Transverse colon (tissue), 4 donors: ENCODE results near the gene DAGLB.
"Not testable (repeated sequence)": the region's sequence is repeated elsewhere in the genome, so short reads cannot be mapped to it uniquely, and the experiment has no call there.

ENCODE experiments used
- EP300 ChIP-seq: sonication (generic); formaldehyde crosslinking; IDR thresholded peaks from one replicate; pipeline ENCODE4 v1.6.1; 2017; ENCODE audit warnings: antibody characterized with exemption, low read depth
- POLR2A ChIP-seq: fragments of 450-650 bp; IDR thresholded peaks from one replicate; pipeline ENCODE4 v1.6.1; 2016; ENCODE audit warnings: antibody characterized with exemption, mild to moderate bottlenecking, moderate library complexity
- POLR2AphosphoS5 ChIP-seq, 3 donors: sonication (generic); formaldehyde crosslinking; IDR thresholded peaks; one replicate each; pipeline ENCODE4 v1.6.1; 2016; ENCODE audit warnings: antibody characterized with exemption in 3 of 3
- TF ChIP-seq, protein P1 (sequence below), 5 experiments: fragments of 200-600 bp in 3 of 5; fragments of 450-650 bp in 2 of 5; sonication (generic) in 3 of 5; IDR thresholded peaks; 1 replicate in 2 of 5; 2 replicates in 3 of 5; pipeline ENCODE4 v1.5.1; 2016 to 2017; ENCODE audit warnings: antibody characterized with exemption in 5 of 5, inconsistent platforms in 3 of 5, mild to moderate bottlenecking in 2 of 5, moderate library complexity in 1 of 5

DNA sequence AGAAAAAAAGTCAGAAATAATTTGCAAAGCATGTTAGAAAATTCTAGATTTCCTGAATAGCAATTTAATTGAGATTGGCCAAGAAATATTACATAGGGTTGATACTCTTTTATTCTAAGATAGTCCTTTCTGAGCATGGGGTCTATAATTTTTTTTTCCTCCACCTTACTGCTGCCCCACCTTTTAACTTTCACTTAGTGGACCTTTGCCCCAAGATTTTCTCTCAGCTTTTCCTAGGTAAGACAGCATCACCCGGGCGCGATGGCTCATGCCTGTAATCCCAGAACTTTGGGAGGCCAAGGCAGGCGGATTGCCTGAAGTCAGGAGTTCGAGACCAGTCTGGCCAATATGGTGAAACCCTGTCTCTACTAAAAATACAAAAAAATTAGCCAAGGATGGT is 69.2 kb downstream of the DAGLB start:
- not testable (repeated sequence) for TF ChIP-seq POLR2A; EP300; POLR2AphosphoS5 (IDR thresholded peaks at IDR 0.05)
- TF ChIP-seq, protein P1, sequence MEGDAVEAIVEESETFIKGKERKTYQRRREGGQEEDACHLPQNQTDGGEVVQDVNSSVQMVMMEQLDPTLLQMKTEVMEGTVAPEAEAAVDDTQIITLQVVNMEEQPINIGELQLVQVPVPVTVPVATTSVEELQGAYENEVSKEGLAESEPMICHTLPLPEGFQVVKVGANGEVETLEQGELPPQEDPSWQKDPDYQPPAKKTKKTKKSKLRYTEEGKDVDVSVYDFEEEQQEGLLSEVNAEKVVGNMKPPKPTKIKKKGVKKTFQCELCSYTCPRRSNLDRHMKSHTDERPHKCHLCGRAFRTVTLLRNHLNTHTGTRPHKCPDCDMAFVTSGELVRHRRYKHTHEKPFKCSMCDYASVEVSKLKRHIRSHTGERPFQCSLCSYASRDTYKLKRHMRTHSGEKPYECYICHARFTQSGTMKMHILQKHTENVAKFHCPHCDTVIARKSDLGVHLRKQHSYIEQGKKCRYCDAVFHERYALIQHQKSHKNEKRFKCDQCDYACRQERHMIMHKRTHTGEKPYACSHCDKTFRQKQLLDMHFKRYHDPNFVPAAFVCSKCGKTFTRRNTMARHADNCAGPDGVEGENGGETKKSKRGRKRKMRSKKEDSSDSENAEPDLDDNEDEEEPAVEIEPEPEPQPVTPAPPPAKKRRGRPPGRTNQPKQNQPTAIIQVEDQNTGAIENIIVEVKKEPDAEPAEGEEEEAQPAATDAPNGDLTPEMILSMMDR (IDR thresholded peaks at IDR 0.05), result not testable (repeated sequence)
